PFSK-1 (cell line): ENCODE measurements around the gene UXT.
A peak's percentile ranks its signal among the peaks of the same experiment; 100 is the strongest.

Source experiments
- FOXP2 ChIP-seq: optimal IDR thresholded peaks from 2 replicates; pipeline ENCODE3; 2011; ENCODE audit warnings: borderline replicate concordance, control low read depth, inconsistent platforms; ENCODE audit not compliant: insufficient read depth; ENCODE audit errors: extremely low read length, extremely low read depth
- POLR2AphosphoS5 ChIP-seq: IDR thresholded peaks from 2 replicates; pipeline ENCODE4 v1.6.1; 2012; ENCODE audit warnings: low read depth, mild to moderate bottlenecking, control low read depth, low read length, moderate library complexity
- SIN3A ChIP-seq: IDR thresholded peaks from 2 replicates; pipeline ENCODE4 v1.6.1; 2012; ENCODE audit warnings: mild to moderate bottlenecking, low read length, moderate library complexity, borderline replicate concordance; ENCODE audit not compliant: insufficient read depth
- TAF1 ChIP-seq: IDR thresholded peaks from 2 replicates; pipeline ENCODE4 v1.6.1; 2012; ENCODE audit warnings: low read length, control low read depth, borderline replicate concordance; ENCODE audit not compliant: insufficient read depth
- TF ChIP-seq, protein P1 (sequence below), 2 experiments: IDR thresholded peaks; 2 replicates each; pipeline versions ENCODE4 v1.6.1 to v1.8.0; 2011 to 2012; ENCODE audit warnings: low read depth in 2 of 2, low read length in 2 of 2, control low read depth in 1 of 2, inconsistent platforms in 1 of 2, mild to moderate bottlenecking in 1 of 2, moderate library complexity in 1 of 2; ENCODE audit not compliant: insufficient read depth in 1 of 2

The UXT gene

DNA sequence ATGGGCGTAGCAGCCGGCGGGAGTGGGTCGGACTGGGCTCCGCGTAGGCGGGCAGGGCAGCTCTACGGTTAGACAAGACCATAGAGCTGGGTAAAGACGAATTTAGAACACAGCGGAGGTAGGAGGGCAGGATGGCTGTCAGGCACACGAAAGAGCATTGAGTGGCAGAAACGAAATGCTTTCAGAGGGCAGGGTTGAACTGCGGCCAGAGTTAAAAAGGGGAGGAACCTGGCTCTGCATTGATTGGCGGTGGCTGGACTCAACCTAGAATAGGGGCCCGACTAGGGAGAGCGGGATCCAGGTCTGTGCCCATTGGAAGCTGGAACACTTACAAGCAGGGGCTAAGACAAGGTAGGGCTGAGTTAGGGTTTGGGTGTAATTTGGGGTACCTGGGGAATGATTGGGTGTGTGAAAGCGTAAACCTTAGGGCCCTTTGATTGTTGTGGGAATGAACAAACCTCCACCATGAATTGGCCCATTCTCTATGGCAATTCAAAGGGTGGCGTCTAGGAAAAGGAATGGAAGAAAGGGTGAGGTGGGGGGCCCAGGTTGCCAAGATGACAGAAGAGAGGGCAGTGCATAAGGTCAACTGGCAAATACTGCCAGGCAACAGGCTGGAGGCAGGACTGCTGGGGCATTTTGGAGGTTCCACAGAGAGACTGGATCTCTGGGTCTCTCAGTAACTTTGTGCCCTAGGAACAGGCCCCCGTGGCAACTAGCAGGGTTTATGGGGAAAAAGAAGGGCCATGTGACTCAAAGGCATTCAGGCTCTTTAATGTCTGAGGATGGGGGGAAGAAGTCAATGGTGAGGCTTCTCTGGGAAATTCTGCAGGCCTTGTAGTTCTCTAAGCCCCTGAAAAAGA, 7.7 kb downstream of the UXT start:
- no peak for TF ChIP-seq FOXP2
- no peak for TF ChIP-seq SIN3A
- TF ChIP-seq, protein P1, sequence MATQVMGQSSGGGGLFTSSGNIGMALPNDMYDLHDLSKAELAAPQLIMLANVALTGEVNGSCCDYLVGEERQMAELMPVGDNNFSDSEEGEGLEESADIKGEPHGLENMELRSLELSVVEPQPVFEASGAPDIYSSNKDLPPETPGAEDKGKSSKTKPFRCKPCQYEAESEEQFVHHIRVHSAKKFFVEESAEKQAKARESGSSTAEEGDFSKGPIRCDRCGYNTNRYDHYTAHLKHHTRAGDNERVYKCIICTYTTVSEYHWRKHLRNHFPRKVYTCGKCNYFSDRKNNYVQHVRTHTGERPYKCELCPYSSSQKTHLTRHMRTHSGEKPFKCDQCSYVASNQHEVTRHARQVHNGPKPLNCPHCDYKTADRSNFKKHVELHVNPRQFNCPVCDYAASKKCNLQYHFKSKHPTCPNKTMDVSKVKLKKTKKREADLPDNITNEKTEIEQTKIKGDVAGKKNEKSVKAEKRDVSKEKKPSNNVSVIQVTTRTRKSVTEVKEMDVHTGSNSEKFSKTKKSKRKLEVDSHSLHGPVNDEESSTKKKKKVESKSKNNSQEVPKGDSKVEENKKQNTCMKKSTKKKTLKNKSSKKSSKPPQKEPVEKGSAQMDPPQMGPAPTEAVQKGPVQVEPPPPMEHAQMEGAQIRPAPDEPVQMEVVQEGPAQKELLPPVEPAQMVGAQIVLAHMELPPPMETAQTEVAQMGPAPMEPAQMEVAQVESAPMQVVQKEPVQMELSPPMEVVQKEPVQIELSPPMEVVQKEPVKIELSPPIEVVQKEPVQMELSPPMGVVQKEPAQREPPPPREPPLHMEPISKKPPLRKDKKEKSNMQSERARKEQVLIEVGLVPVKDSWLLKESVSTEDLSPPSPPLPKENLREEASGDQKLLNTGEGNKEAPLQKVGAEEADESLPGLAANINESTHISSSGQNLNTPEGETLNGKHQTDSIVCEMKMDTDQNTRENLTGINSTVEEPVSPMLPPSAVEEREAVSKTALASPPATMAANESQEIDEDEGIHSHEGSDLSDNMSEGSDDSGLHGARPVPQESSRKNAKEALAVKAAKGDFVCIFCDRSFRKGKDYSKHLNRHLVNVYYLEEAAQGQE (IDR thresholded peaks at IDR 0.05; ENCODE audit: insufficient read depth in 1 of 2, low read depth in 2 of 2, low read length in 2 of 2), result no peak
- TF ChIP-seq TAF1, result no peak
- TF ChIP-seq POLR2AphosphoS5, result no peak

- TF ChIP-seq, protein P1 (IDR thresholded peaks at IDR 0.05; ENCODE audit: insufficient read depth in 1 of 2, low read depth in 2 of 2, low read length in 2 of 2), result no peak
- peak; percentile 84; the same call in 1 of the 2 replicates for TF ChIP-seq SIN3A
- 0 out of 2 replicates have a peak, but pooled peaks have one; percentile 16 for TF ChIP-seq POLR2AphosphoS5
Measured at GRCh38 chrX:47650164-47651042, 8.6 kb downstream of the UXT start, which contains the start of gene ELK1. ELK1 (minus strand) TSS chrX:47650563; CDS start chrX:47641441, 9,122 bp downstream.

DNA sequence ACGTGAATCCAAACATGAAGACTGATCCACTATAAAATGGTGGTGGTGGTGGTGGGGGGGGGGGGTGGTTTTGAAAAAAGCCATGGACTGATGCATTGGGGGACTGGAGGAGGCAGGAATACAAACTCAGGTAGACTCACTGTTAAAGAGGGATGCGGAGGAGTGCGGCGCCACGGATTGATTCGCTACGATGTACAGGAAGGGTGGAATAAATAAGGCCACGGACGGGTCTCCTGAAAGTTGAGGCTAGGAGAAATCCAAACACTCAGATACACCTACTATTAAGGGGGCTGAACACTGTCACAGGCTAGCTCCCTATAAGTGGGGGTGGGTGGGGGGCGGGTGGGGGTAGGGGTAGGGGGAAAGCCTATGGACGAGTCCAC, 9.2 kb downstream of the UXT start:
- TF ChIP-seq TAF1 (no peak), FOXP2 (no peak), SIN3A (no peak), POLR2AphosphoS5 (no peak)
- TF ChIP-seq, protein P1 (IDR thresholded peaks at IDR 0.05; ENCODE audit: insufficient read depth in 1 of 2, low read depth in 2 of 2, low read length in 2 of 2), result no peak

DNA sequence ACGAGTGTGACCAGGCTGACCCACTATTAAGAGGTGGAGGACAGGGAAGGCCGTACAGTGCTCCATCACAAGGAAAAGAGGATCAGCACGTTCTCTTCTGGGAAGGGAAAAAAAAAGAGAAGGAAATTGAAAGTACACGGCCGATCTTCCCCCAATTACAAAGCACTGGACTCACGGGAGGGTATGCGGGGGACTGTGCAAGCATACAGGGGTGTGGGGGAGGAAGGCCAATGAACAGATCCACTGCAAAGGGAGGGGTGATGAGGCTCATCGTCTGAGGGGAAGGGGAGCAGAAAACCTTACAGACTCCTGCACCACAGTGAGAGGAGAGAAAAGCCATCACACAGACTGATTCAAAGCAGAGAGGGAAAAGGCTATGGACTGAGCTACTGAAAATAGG, 9.7 kb downstream of the UXT start:
- TF ChIP-seq POLR2AphosphoS5, result no peak

DNA sequence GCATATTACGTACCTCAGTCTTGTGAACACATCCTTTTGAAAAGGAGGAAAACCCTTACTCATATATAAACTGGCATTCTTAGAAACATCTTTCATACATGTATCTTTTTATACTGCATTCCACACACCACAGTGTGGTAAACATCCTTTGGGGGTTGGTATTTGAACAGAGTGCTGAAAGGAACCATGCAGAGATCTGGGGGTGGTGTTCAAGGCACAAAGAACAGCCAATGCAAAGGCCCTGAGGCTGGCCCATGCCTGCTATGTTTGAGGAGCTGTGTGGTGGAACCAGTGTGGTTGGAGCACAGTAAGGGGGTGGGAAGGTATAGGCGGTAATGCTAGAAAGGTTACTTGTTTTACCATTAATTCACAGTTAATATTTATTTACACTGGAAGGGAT, 10.6 kb downstream of the UXT start:
- TF ChIP-seq SIN3A, result no peak
- TF ChIP-seq, protein P1 (IDR thresholded peaks at IDR 0.05; ENCODE audit: insufficient read depth in 1 of 2, low read depth in 2 of 2, low read length in 2 of 2), result no peak
- TF ChIP-seq FOXP2, result no peak
- TF ChIP-seq TAF1, result no peak
- TF ChIP-seq POLR2AphosphoS5, result no peak
